ENCODE data around the gene LAMA2.

Gene LAMA2

GRCh38 chr6:129104560-129104959 lies 221.6 kb downstream of the LAMA2 start:
- no peaks in the 10 kb centered on the region for H3K9me3 ChIP-seq (ENCODE audit: control insufficient read depth in 2 of 2, low read length in 2 of 2)
- no peaks in the 10 kb centered on the region for H3K36me3 ChIP-seq (ENCODE audit: control insufficient read depth in 2 of 2, insufficient read depth in 2 of 2, low read length in 2 of 2)
- no peaks in the 10 kb centered on the region for H3K4me1 ChIP-seq (ENCODE audit: control insufficient read depth, insufficient read depth, low read length)
- H3K27me3 ChIP-seq (ENCODE audit: control insufficient read depth in 1 of 2, insufficient read depth in 2 of 2, low read length in 2 of 2): no peaks in the 10 kb centered on the region
- H3K27ac ChIP-seq (ENCODE audit: low read length): no peak overlapping the region
- no peak overlapping the region for H3K4me3 ChIP-seq (ENCODE audit: low read length in 2 of 2)
- no peak overlapping the region for H3K9ac ChIP-seq (ENCODE audit: low read length in 2 of 2)

- no peak overlapping the region for H3K4me3 ChIP-seq (ENCODE audit: low read length in 2 of 2)
- no peaks in the 10 kb centered on the region for H3K27me3 ChIP-seq (ENCODE audit: control insufficient read depth in 1 of 2, insufficient read depth in 2 of 2, low read length in 2 of 2)
- no peaks in the 10 kb centered on the region for H3K36me3 ChIP-seq (ENCODE audit: control insufficient read depth in 2 of 2, insufficient read depth in 2 of 2, low read length in 2 of 2)
- no peak overlapping the region for H3K27ac ChIP-seq (ENCODE audit: low read length)
- no peaks in the 10 kb centered on the region for H3K9me3 ChIP-seq (ENCODE audit: control insufficient read depth in 2 of 2, low read length in 2 of 2)
- H3K9ac ChIP-seq (ENCODE audit: low read length in 2 of 2): no peak overlapping the region
- no peaks in the 10 kb centered on the region for H3K4me1 ChIP-seq (ENCODE audit: control insufficient read depth, insufficient read depth, low read length)
Observed at GRCh38 chr6:129105035-129105434, 222.1 kb downstream of the LAMA2 start.

- Histone ChIP-seq H3K4me1 (ENCODE audit: control insufficient read depth, insufficient read depth, low read length) (no peaks in the 10 kb centered on the region), H3K27ac (ENCODE audit: low read length) (no peak overlapping the region), H3K36me3 (ENCODE audit: control insufficient read depth in 2 of 2, insufficient read depth in 2 of 2, low read length in 2 of 2) (no peaks in the 10 kb centered on the region), H3K4me3 (ENCODE audit: low read length in 2 of 2) (no peak overlapping the region), H3K27me3 (ENCODE audit: control insufficient read depth in 1 of 2, insufficient read depth in 2 of 2, low read length in 2 of 2) (no peaks in the 10 kb centered on the region), H3K9ac (ENCODE audit: low read length in 2 of 2) (no peak overlapping the region), H3K9me3 (ENCODE audit: control insufficient read depth in 2 of 2, low read length in 2 of 2) (no peaks in the 10 kb centered on the region)
Observed at GRCh38 chr6:129105793-129106192, 222.9 kb downstream of the LAMA2 start.

- no peaks in the 10 kb centered on the region for H3K4me1 ChIP-seq (ENCODE audit: control insufficient read depth, insufficient read depth, low read length)
- no peak overlapping the region for H3K27ac ChIP-seq (ENCODE audit: low read length)
- H3K9ac ChIP-seq (ENCODE audit: low read length in 2 of 2): no peak overlapping the region
- H3K4me3 ChIP-seq (ENCODE audit: low read length in 2 of 2): no peak overlapping the region
- no peaks in the 10 kb centered on the region for H3K27me3 ChIP-seq (ENCODE audit: control insufficient read depth in 1 of 2, insufficient read depth in 2 of 2, low read length in 2 of 2)
- no peaks in the 10 kb centered on the region for H3K36me3 ChIP-seq (ENCODE audit: control insufficient read depth in 2 of 2, insufficient read depth in 2 of 2, low read length in 2 of 2)
- H3K9me3 ChIP-seq (ENCODE audit: control insufficient read depth in 2 of 2, low read length in 2 of 2): no peaks in the 10 kb centered on the region
Observed at GRCh38 chr6:129108337-129108736, 225.4 kb downstream of the LAMA2 start.

- H3K36me3 ChIP-seq (ENCODE audit: control insufficient read depth in 2 of 2, insufficient read depth in 2 of 2, low read length in 2 of 2): no peaks in the 10 kb centered on the region
- no peaks in the 10 kb centered on the region for H3K9me3 ChIP-seq (ENCODE audit: control insufficient read depth in 2 of 2, low read length in 2 of 2)
- no peaks in the 10 kb centered on the region for H3K27me3 ChIP-seq (ENCODE audit: control insufficient read depth in 1 of 2, insufficient read depth in 2 of 2, low read length in 2 of 2)
- H3K9ac ChIP-seq (ENCODE audit: low read length in 2 of 2): no peak overlapping the region
- H3K4me1 ChIP-seq (ENCODE audit: control insufficient read depth, insufficient read depth, low read length): no peaks in the 10 kb centered on the region
- H3K4me3 ChIP-seq (ENCODE audit: low read length in 2 of 2): no peak overlapping the region
- H3K27ac ChIP-seq (ENCODE audit: low read length): no peak overlapping the region
Observed at GRCh38 chr6:129110690-129111343, 227.9 kb downstream of the LAMA2 start.

- Histone ChIP-seq H3K9me3 (ENCODE audit: control insufficient read depth in 2 of 2, low read length in 2 of 2) (no peaks in the 10 kb centered on the region), H3K4me3 (ENCODE audit: low read length in 2 of 2) (no peak overlapping the region), H3K27me3 (ENCODE audit: control insufficient read depth in 1 of 2, insufficient read depth in 2 of 2, low read length in 2 of 2) (no peaks in the 10 kb centered on the region), H3K4me1 (ENCODE audit: control insufficient read depth, insufficient read depth, low read length) (no peaks in the 10 kb centered on the region), H3K36me3 (ENCODE audit: control insufficient read depth in 2 of 2, insufficient read depth in 2 of 2, low read length in 2 of 2) (no peaks in the 10 kb centered on the region), H3K27ac (ENCODE audit: low read length) (no peak overlapping the region), H3K9ac (ENCODE audit: low read length in 2 of 2) (no peak overlapping the region)
Observed at GRCh38 chr6:129111346-129111745, 228.4 kb downstream of the LAMA2 start.

- Histone ChIP-seq H3K4me1 (ENCODE audit: control insufficient read depth, insufficient read depth, low read length) (no peaks in the 10 kb centered on the region), H3K27me3 (ENCODE audit: control insufficient read depth in 1 of 2, insufficient read depth in 2 of 2, low read length in 2 of 2) (no peaks in the 10 kb centered on the region), H3K9me3 (ENCODE audit: control insufficient read depth in 2 of 2, low read length in 2 of 2) (no peaks in the 10 kb centered on the region), H3K36me3 (ENCODE audit: control insufficient read depth in 2 of 2, insufficient read depth in 2 of 2, low read length in 2 of 2) (no peaks in the 10 kb centered on the region), H3K27ac (ENCODE audit: low read length) (no peak overlapping the region), H3K4me3 (ENCODE audit: low read length in 2 of 2) (no peak overlapping the region), H3K9ac (ENCODE audit: low read length in 2 of 2) (no peak overlapping the region)
Observed at GRCh38 chr6:129111853-129112252, 228.9 kb downstream of the LAMA2 start.

GRCh38 chr6:129112591-129112990 lies 229.7 kb downstream of the LAMA2 start:
- Histone ChIP-seq H3K36me3 (ENCODE audit: control insufficient read depth in 2 of 2, insufficient read depth in 2 of 2, low read length in 2 of 2) (no peaks in the 10 kb centered on the region), H3K9ac (ENCODE audit: low read length in 2 of 2) (no peak overlapping the region), H3K4me1 (ENCODE audit: control insufficient read depth, insufficient read depth, low read length) (no peaks in the 10 kb centered on the region)

GRCh38 chr6:129113637-129114036 lies 230.7 kb downstream of the LAMA2 start:
- H3K9ac ChIP-seq (ENCODE audit: low read length in 2 of 2): no peak overlapping the region
- H3K36me3 ChIP-seq (ENCODE audit: control insufficient read depth in 2 of 2, insufficient read depth in 2 of 2, low read length in 2 of 2): no peaks in the 10 kb centered on the region
- H3K27ac ChIP-seq (ENCODE audit: low read length): no peak overlapping the region
- no peaks in the 10 kb centered on the region for H3K27me3 ChIP-seq (ENCODE audit: control insufficient read depth in 1 of 2, insufficient read depth in 2 of 2, low read length in 2 of 2)
- H3K4me3 ChIP-seq (ENCODE audit: low read length in 2 of 2): no peak overlapping the region
- no peaks in the 10 kb centered on the region for H3K4me1 ChIP-seq (ENCODE audit: control insufficient read depth, insufficient read depth, low read length)
- H3K9me3 ChIP-seq (ENCODE audit: control insufficient read depth in 2 of 2, low read length in 2 of 2): no peaks in the 10 kb centered on the region

More at GRCh38 chr6:129112591-129112990, 229.7 kb downstream of the LAMA2 start:
- no peaks in the 10 kb centered on the region for H3K9me3 ChIP-seq (ENCODE audit: control insufficient read depth in 2 of 2, low read length in 2 of 2)
- H3K27ac ChIP-seq (ENCODE audit: low read length): no peak overlapping the region
- no peak overlapping the region for H3K4me3 ChIP-seq (ENCODE audit: low read length in 2 of 2)
- H3K27me3 ChIP-seq (ENCODE audit: control insufficient read depth in 1 of 2, insufficient read depth in 2 of 2, low read length in 2 of 2): no peaks in the 10 kb centered on the region

GRCh38 chr6:129114636-129115391 lies 231.9 kb downstream of the LAMA2 start:
- no peaks in the 10 kb centered on the region for H3K27me3 ChIP-seq (ENCODE audit: control insufficient read depth in 1 of 2, insufficient read depth in 2 of 2, low read length in 2 of 2)
- no peaks in the 10 kb centered on the region for H3K9me3 ChIP-seq (ENCODE audit: control insufficient read depth in 2 of 2, low read length in 2 of 2)
- H3K4me1 ChIP-seq (ENCODE audit: control insufficient read depth, insufficient read depth, low read length): no peaks in the 10 kb centered on the region
- H3K9ac ChIP-seq (ENCODE audit: low read length in 2 of 2): no peak overlapping the region
- no peaks in the 10 kb centered on the region for H3K36me3 ChIP-seq (ENCODE audit: control insufficient read depth in 2 of 2, insufficient read depth in 2 of 2, low read length in 2 of 2)
- H3K27ac ChIP-seq (ENCODE audit: low read length): no peak overlapping the region
- no peak overlapping the region for H3K4me3 ChIP-seq (ENCODE audit: low read length in 2 of 2)

GRCh38 chr6:129115471-129115870 lies 232.5 kb downstream of the LAMA2 start:
- Histone ChIP-seq H3K4me1 (ENCODE audit: control insufficient read depth, insufficient read depth, low read length) (no peaks in the 10 kb centered on the region), H3K27me3 (ENCODE audit: control insufficient read depth in 1 of 2, insufficient read depth in 2 of 2, low read length in 2 of 2) (no peaks in the 10 kb centered on the region), H3K9ac (ENCODE audit: low read length in 2 of 2) (no peak overlapping the region), H3K27ac (ENCODE audit: low read length) (no peak overlapping the region), H3K4me3 (ENCODE audit: low read length in 2 of 2) (no peak overlapping the region), H3K36me3 (ENCODE audit: control insufficient read depth in 2 of 2, insufficient read depth in 2 of 2, low read length in 2 of 2) (no peaks in the 10 kb centered on the region), H3K9me3 (ENCODE audit: control insufficient read depth in 2 of 2, low read length in 2 of 2) (no peaks in the 10 kb centered on the region)

All from stomach smooth muscle (tissue), 2 donors.